HG03045 (cell line): Measurements from ENCODE around the gene TUBB2A.
"Not testable (repeated sequence)": the region's sequence is repeated elsewhere in the genome, so short reads cannot be mapped to it uniquely, and the experiment has no call there.

ENCODE experiments used
- ATAC-seq: cut with Tn5 transposase; IDR thresholded peaks from one replicate; pipeline ENCODE4 v1.9.1; 2021; ENCODE audit warnings: mild to moderate bottlenecking, moderate library complexity; ENCODE audit not compliant: unreplicated experiment

The TUBB2A gene

GRCh38 chr6:3183066-3183465 lies 25.7 kb upstream of the TUBB2A start:
- ATAC-seq = no peak

- ATAC-seq = no peak
These were observed 23.8 kb upstream of the TUBB2A start for GRCh38 chr6:3181105-3181504.

GRCh38 chr6:3179945-3180344 lies 22.6 kb upstream of the TUBB2A start:
- not testable (repeated sequence) for ATAC-seq

GRCh38 chr6:3178666-3179065 lies 21.3 kb upstream of the TUBB2A start:
- ATAC-seq = not testable (repeated sequence)

- no peak for ATAC-seq
These were observed 19.4 kb upstream of the TUBB2A start for GRCh38 chr6:3176562-3177355.

GRCh38 chr6:3175715-3176402 lies 18.5 kb upstream of the TUBB2A start:
- ATAC-seq = no peak

GRCh38 chr6:3173636-3174089 lies 16.3 kb upstream of the TUBB2A start:
- not testable (repeated sequence) for ATAC-seq

- ATAC-seq = not testable (repeated sequence)
These were observed 15.4 kb upstream of the TUBB2A start for GRCh38 chr6:3172789-3173188.

- ATAC-seq = not testable (repeated sequence)
These were observed 14.2 kb upstream of the TUBB2A start for GRCh38 chr6:3171313-3172175.

GRCh38 chr6:3170676-3171075 lies 13.3 kb upstream of the TUBB2A start:
- ATAC-seq = not testable (repeated sequence)

GRCh38 chr6:3168046-3168445 lies 10.7 kb upstream of the TUBB2A start:
- not testable (repeated sequence) for ATAC-seq

GRCh38 chr6:3166535-3167225 lies 9.3 kb upstream of the TUBB2A start:
- not testable (repeated sequence) for ATAC-seq

GRCh38 chr6:3165631-3166534 lies 8.5 kb upstream of the TUBB2A start:
- no peak for ATAC-seq

- no peak for ATAC-seq
These were observed 7.0 kb upstream of the TUBB2A start for GRCh38 chr6:3164388-3164787.

- ATAC-seq = no peak
These were observed 5.9 kb upstream of the TUBB2A start for GRCh38 chr6:3163248-3163594.

GRCh38 chr6:3162565-3163247 lies 5.4 kb upstream of the TUBB2A start:
- ATAC-seq = peak; percentile 75

GRCh38 chr6:3162067-3162497 lies 4.7 kb upstream of the TUBB2A start:
- no peak for ATAC-seq

- ATAC-seq = no peak
These were observed 2.7 kb upstream of the TUBB2A start for GRCh38 chr6:3159805-3160781.
